ENCODE results near the gene SPINT1.

The SPINT1 gene

GRCh38 chr15:40889112-40889511 is 45.3 kb downstream of the SPINT1 start:
- no peak for TF ChIP-seq CTCF (IDR thresholded peaks at IDR 0.05; ENCODE audit: low read depth, low read length)
- no peak for DNase-seq (ENCODE audit: extremely low read depth, low read depth)

GRCh38 chr15:40891138-40891537 is 47.3 kb downstream of the SPINT1 start:
- DNase-seq (ENCODE audit: extremely low read depth, low read depth): no peak
- TF ChIP-seq CTCF (IDR thresholded peaks at IDR 0.05; ENCODE audit: low read depth, low read length): no peak

GRCh38 chr15:40891810-40892446 is 48.1 kb downstream of the SPINT1 start:
- DNase-seq (ENCODE audit: extremely low read depth, low read depth): no peak
- peak; percentile 72 for TF ChIP-seq CTCF (IDR thresholded peaks at IDR 0.05; ENCODE audit: low read depth, low read length)

GRCh38 chr15:40892447-40893012 is 48.7 kb downstream of the SPINT1 start:
- DNase-seq (ENCODE audit: extremely low read depth, low read depth): no peak
- TF ChIP-seq CTCF (IDR thresholded peaks at IDR 0.05; ENCODE audit: low read depth, low read length): no peak

GRCh38 chr15:40893019-40893670 is 49.3 kb downstream of the SPINT1 start:
- no peak for DNase-seq (ENCODE audit: extremely low read depth, low read depth)
- no peak for TF ChIP-seq CTCF (IDR thresholded peaks at IDR 0.05; ENCODE audit: low read depth, low read length)

- peak; percentile 94 for DNase-seq (ENCODE audit: extremely low read depth, low read depth)
- peak; percentile 78 for TF ChIP-seq CTCF (IDR thresholded peaks at IDR 0.05; ENCODE audit: low read depth, low read length)
These were observed 50.2 kb downstream of the SPINT1 start, which contains the start of gene VPS18 for GRCh38 chr15:40893733-40894680. VPS18 (plus strand) TSS chr15:40894450; CDS start chr15:40894769, 319 bp downstream.

Measured in AG09319 (cell line).